Upper lobe of right lung (tissue), 1 donor: ENCODE results near the gene FN1. TPM values are rescaled to one million over a fixed set of nuclear protein-coding genes. Genes with fewer than 3 reads are reported as not detected.
"Not testable (repeated sequence)": the region's sequence is repeated elsewhere in the genome, so short reads cannot be mapped to it uniquely, and the experiment has no call there.

Experiments used
- ATAC-seq: fragments of 200-7000 bp; cut with Tn5 transposase; one replicate; pipeline ENCODE4 v1.9.1; 2020; ENCODE audit warnings: mild to moderate bottlenecking, moderate library complexity
- DNase-seq: peaks from one replicate; pipeline ENCODE4 v3.0.0-alpha.2; 2020
- H3K27ac ChIP-seq: fragments of 200-600 bp; one replicate; pipeline ENCODE4 v1.8.0; 2022
- H3K27me3 ChIP-seq: fragments of 200-600 bp; one replicate; pipeline ENCODE4 v1.8.0; 2022; ENCODE audit warnings: mild to moderate bottlenecking
- H3K36me3 ChIP-seq: fragments of 200-600 bp; one replicate; pipeline ENCODE4 v1.8.0; 2022
- H3K4me1 ChIP-seq: fragments of 200-600 bp; one replicate; pipeline ENCODE4 v1.8.0; 2022
- H3K4me3 ChIP-seq: fragments of 200-600 bp; one replicate; pipeline ENCODE4 v1.8.0; 2022; ENCODE audit warnings: mild to moderate bottlenecking
- H3K9me3 ChIP-seq: fragments of 200-600 bp; one replicate; pipeline ENCODE4 v1.8.0; 2022
- intact Hi-C: fragments of 100-400 bp; cut with DNase I; formaldehyde crosslinking; loops from one replicate; pipeline ENCODE4 v1.11.0; 2022
- total RNA-seq: library from RNA; stranded (reverse); fragmentation: NEBNext Ultra II Directional; extraction: Animal tissue kit (Norgen Biotek cat#: 25700); gene quantifications from one replicate; pipeline ENCODE4 v1.2.1, GENCODE V29; 2021
- TF ChIP-seq, protein P1 (sequence below): fragments of 200-600 bp; IDR thresholded peaks from one replicate; pipeline ENCODE4 v1.8.0; 2022; ENCODE audit warnings: antibody characterized with exemption
- donor health status: DM: no; HTN: yes; CAD: no; lungs with severe emphysema.

FN1 gene
- total RNA-seq, 1 donor from 2014 or later, result 955 TPM

DNA sequence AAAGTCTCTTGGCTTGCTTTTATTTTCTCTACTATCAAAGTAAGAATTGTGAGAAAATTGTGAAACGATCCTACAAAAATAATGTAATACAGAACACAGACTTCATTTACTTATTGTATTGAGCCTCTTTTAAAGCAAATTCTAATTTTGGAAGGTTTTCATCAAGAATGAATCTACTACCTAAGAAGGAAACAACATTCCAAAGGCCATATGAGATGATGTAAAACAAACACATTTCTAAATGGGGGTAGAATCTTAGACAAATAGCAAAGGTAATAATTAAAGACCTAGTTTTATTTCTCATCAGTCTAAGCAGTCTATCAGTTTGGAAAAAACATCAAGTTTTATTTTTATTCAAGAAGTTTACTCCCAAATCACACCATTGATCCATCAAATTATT, 20.6 kb downstream of the FN1 start:
- TF ChIP-seq, protein P1, sequence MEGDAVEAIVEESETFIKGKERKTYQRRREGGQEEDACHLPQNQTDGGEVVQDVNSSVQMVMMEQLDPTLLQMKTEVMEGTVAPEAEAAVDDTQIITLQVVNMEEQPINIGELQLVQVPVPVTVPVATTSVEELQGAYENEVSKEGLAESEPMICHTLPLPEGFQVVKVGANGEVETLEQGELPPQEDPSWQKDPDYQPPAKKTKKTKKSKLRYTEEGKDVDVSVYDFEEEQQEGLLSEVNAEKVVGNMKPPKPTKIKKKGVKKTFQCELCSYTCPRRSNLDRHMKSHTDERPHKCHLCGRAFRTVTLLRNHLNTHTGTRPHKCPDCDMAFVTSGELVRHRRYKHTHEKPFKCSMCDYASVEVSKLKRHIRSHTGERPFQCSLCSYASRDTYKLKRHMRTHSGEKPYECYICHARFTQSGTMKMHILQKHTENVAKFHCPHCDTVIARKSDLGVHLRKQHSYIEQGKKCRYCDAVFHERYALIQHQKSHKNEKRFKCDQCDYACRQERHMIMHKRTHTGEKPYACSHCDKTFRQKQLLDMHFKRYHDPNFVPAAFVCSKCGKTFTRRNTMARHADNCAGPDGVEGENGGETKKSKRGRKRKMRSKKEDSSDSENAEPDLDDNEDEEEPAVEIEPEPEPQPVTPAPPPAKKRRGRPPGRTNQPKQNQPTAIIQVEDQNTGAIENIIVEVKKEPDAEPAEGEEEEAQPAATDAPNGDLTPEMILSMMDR, result no peak
- no peaks in the 10 kb centered on the region for H3K9me3 ChIP-seq
- H3K27me3 ChIP-seq, result no peaks in the 10 kb centered on the region
- DNase-seq (no peak), ATAC-seq (no peak)
- intact Hi-C loops, result no loop called here
- H3K36me3 ChIP-seq, result peaks cover 11% of the 10 kb centered on the region
- no peak overlapping the region for H3K27ac ChIP-seq
- no peaks in the 10 kb centered on the region for H3K4me1 ChIP-seq
- no peak overlapping the region for H3K4me3 ChIP-seq

DNA sequence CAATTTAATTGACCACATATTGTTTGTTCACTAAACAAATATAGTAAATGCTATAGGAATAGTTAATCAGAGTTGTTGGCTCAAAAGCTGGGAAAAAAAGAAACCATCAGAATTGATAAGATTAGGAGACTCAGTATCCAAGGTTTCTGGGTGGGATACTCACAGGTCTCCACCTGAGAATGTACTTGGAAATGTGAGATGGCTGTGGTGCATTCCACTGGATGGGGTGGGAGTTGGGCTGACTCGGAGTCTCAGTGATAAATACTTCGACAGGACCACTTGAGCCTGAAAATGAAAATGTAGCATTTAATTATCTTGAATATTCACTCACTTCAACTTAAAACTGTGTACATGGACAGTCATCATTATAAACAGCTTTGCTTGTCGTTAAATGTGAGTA, 21.2 kb downstream of the FN1 start:
- Histone ChIP-seq H3K27ac (no peak overlapping the region), H3K36me3 (peaks cover 13% of the 10 kb centered on the region), H3K4me3 (no peak overlapping the region), H3K27me3 (no peaks in the 10 kb centered on the region), H3K9me3 (no peaks in the 10 kb centered on the region), H3K4me1 (no peaks in the 10 kb centered on the region)
- DNase-seq (no peak), ATAC-seq (no peak)
- TF ChIP-seq, protein P1, result no peak
- intact Hi-C loops, result no loop called here

DNA sequence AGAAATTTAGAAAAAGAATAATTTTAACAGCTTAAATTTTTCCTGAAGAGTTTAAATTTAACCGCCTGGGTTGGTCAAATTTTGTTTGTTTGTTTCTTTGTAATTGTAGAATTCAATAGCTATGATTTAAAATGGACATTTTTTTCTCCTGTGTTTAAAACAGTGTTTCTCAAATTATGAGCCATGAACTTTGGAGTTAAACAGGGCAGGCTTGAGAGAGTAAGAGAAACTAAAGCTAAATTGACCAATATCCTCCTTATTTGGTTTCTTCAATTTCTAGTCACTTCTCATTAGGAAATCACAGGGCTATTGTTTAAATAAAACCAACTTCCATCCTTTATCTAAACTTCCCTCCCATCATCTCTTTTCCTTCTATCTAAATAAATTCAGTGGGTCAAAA, 21.9 kb downstream of the FN1 start:
- ATAC-seq (no peak), DNase-seq (no peak)
- TF ChIP-seq, protein P1, result no peak
- Histone ChIP-seq H3K9me3 (no peaks in the 10 kb centered on the region), H3K4me1 (no peaks in the 10 kb centered on the region), H3K36me3 (peaks cover 20% of the 10 kb centered on the region), H3K27ac (no peak overlapping the region), H3K27me3 (no peaks in the 10 kb centered on the region), H3K4me3 (no peak overlapping the region)
- intact Hi-C loops, result no loop called here

DNA sequence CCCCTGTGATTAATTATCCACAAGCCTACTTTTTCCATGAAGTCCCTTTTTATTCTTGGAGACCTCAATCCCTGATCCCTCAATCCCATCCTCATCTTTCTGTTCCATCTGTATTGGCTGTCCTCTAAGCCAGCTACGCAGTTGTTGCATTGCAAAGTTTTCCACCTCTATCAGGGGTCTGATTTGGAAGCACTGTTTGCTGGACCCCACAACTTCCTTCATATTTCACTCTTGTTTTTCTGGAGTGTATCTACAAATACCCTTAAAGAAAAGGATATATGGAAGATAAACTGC, 22.4 kb downstream of the FN1 start:
- intact Hi-C loops, result no loop called here
- TF ChIP-seq, protein P1, result no peak
- no peak overlapping the region for H3K27ac ChIP-seq
- ATAC-seq, result no peak
- no peaks in the 10 kb centered on the region for H3K27me3 ChIP-seq
- H3K36me3 ChIP-seq, result peaks cover 26% of the 10 kb centered on the region
- H3K9me3 ChIP-seq, result no peaks in the 10 kb centered on the region
- H3K4me3 ChIP-seq, result no peak overlapping the region
- DNase-seq, result no peak
- H3K4me1 ChIP-seq, result no peaks in the 10 kb centered on the region

- TF ChIP-seq, protein P1, result no peak
- intact Hi-C loops, result no loop called here
- Histone ChIP-seq H3K4me1 (no peaks in the 10 kb centered on the region), H3K9me3 (no peaks in the 10 kb centered on the region), H3K4me3 (no peak overlapping the region), H3K27me3 (no peaks in the 10 kb centered on the region), H3K27ac (no peak overlapping the region), H3K36me3 (peaks cover 37% of the 10 kb centered on the region)
- ATAC-seq, result no peak
- no peak for DNase-seq
Measured at GRCh38 chr2:215411941-215412743, 23.7 kb downstream of the FN1 start.

DNA sequence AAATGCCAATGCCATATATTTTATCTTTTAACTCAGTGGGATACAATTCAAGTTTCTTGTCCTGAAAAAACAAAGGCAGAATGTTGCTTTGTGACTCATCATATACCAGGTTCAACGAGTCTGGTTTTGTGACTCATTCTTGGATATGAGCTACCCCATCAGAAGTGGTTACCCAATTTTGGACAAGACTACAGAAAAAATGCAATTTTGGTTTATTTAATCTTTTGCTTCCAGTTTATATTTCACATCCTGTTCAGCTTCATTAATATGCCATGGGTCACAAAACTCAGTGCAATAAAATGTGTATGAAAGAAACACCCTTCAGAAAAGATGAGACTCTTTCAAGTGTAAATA, 25.0 kb downstream of the FN1 start:
- H3K27me3 ChIP-seq, result no peaks in the 10 kb centered on the region
- peaks cover 49% of the 10 kb centered on the region for H3K36me3 ChIP-seq
- no peak overlapping the region for H3K27ac ChIP-seq
- ATAC-seq (no peak), DNase-seq (no peak)
- intact Hi-C loops, result no loop called here
- no peak overlapping the region for H3K4me3 ChIP-seq
- TF ChIP-seq, protein P1, result no peak
- H3K4me1 ChIP-seq, result no peaks in the 10 kb centered on the region
- H3K9me3 ChIP-seq, result no peaks in the 10 kb centered on the region

- not testable (repeated sequence) for H3K27ac ChIP-seq
- peaks cover 55% of the 10 kb centered on the region for H3K36me3 ChIP-seq
Measured at GRCh38 chr2:215410181-215410931, 25.5 kb downstream of the FN1 start.

More at GRCh38 chr2:215410181-215410931, 25.5 kb downstream of the FN1 start:
- H3K9me3 ChIP-seq, DNase-seq, ATAC-seq, intact Hi-C loops, H3K27me3 ChIP-seq, H3K4me3 ChIP-seq, H3K4me1 ChIP-seq: not testable (repeated sequence)
